Effector memory CD8-positive, alpha-beta T cell (primary cell): ENCODE measurements around the gene COX6A2.
A peak's percentile ranks its signal among the peaks of the same experiment; 100 is the strongest.

Source experiments
- ATAC-seq: fragments of 150-1000 bp; cut with Tn5 transposase; replicated peaks from 2 replicates; pipeline ENCODE4 v1.10.0; 2021; ENCODE audit warnings: mild to moderate bottlenecking, moderate library complexity
- DNase-seq, 3 experiments: peaks; one replicate each; pipeline ENCODE4 v3.0.0; 2021
- H3K27ac Mint-ChIP-seq, 2 donors: one replicate each; pipeline ENCODE4 v1.8.0; 2022; ENCODE audit warnings: mild to moderate bottlenecking in 2 of 2, mixed read lengths in 2 of 2, moderate library complexity in 2 of 2
- H3K27me3 Mint-ChIP-seq, 2 donors: one replicate each; pipeline ENCODE4 v1.8.0; 2022; ENCODE audit warnings: mixed read lengths in 2 of 2
- H3K36me3 Mint-ChIP-seq: one replicate; pipeline ENCODE4 v1.8.0; 2022; ENCODE audit warnings: mild to moderate bottlenecking, moderate library complexity, mixed read lengths; ENCODE audit not compliant: insufficient read depth
- H3K4me1 Mint-ChIP-seq, 2 donors: one replicate each; pipeline ENCODE4 v1.8.0; 2022; ENCODE audit warnings: low read depth in 2 of 2, mixed read lengths in 2 of 2
- H3K4me3 Mint-ChIP-seq, 2 donors: one replicate each; pipeline ENCODE4 v1.8.0; 2022; ENCODE audit warnings: mild to moderate bottlenecking in 2 of 2, mixed read lengths in 2 of 2, moderate library complexity in 2 of 2
- H3K9me3 Mint-ChIP-seq, 2 donors: one replicate each; pipeline ENCODE4 v1.8.0; 2022; ENCODE audit warnings: mixed read lengths in 2 of 2

The COX6A2 gene

GRCh38 chr16:31470615-31471014 lies 42.5 kb upstream of the COX6A2 start:
- no peaks in the 10 kb centered on the region for H3K9me3 Mint-ChIP-seq
- H3K4me1 Mint-ChIP-seq: peaks cover 6 to 13% of the 10 kb centered on the region in 2 donors

GRCh38 chr16:31467858-31468257 lies 39.7 kb upstream of the COX6A2 start:
- peaks cover 24% of the 10 kb centered on the region for H3K36me3 Mint-ChIP-seq
- H3K27me3 Mint-ChIP-seq: peaks cover 13 to 20% of the 10 kb centered on the region in 2 donors
- H3K4me1 Mint-ChIP-seq: peaks cover 6 to 13% of the 10 kb centered on the region in 2 donors
- no peak for DNase-seq
- H3K27ac Mint-ChIP-seq: peak overlapping the region; percentile 16 to 67
- peak overlapping the region in 1 of 2 donors; percentile 29 for H3K4me3 Mint-ChIP-seq
- H3K9me3 Mint-ChIP-seq: no peaks in the 10 kb centered on the region
- ATAC-seq: no peak

More at GRCh38 chr16:31470615-31471014, 42.5 kb upstream of the COX6A2 start:
- Mint-ChIP-seq H3K4me3 (no peak overlapping the region), H3K36me3 (peaks cover 11% of the 10 kb centered on the region), H3K27ac (no peak overlapping the region), H3K27me3 (peaks cover 22 to 29% of the 10 kb centered on the region in 2 donors)
- DNase-seq: no peak
- ATAC-seq: no peak

- DNase-seq: no peak
- Mint-ChIP-seq H3K9me3 (no peaks in the 10 kb centered on the region), H3K4me3 (peak overlapping the region in 1 of 2 donors; percentile 29), H3K27ac (peak overlapping the region; percentile 16 to 67), H3K36me3 (peaks cover 28% of the 10 kb centered on the region), H3K4me1 (peaks cover 2 to 9% of the 10 kb centered on the region in 2 donors), H3K27me3 (peaks cover 7 to 14% of the 10 kb centered on the region in 2 donors)
- no peak for ATAC-seq
These were observed 39.1 kb upstream of the COX6A2 start for GRCh38 chr16:31467151-31467773.

- Mint-ChIP-seq H3K4me3 (no peak overlapping the region), H3K36me3 (peaks cover 31% of the 10 kb centered on the region), H3K27me3 (peaks cover 5 to 8% of the 10 kb centered on the region in 2 donors), H3K27ac (peak overlapping the region in 1 of 2 donors; percentile 67), H3K9me3 (no peaks in the 10 kb centered on the region), H3K4me1 (peaks cover 2 to 11% of the 10 kb centered on the region in 2 donors)
- DNase-seq (no peak), ATAC-seq (no peak)
These were observed 38.3 kb upstream of the COX6A2 start for GRCh38 chr16:31466381-31466841.

- Mint-ChIP-seq H3K4me3 (no peak overlapping the region), H3K4me1 (peaks cover 6 to 16% of the 10 kb centered on the region in 2 donors), H3K27me3 (peaks cover 0 to 3% of the 10 kb centered on the region in 2 donors), H3K27ac (peak overlapping the region; percentile 28 to 67), H3K36me3 (peaks cover 31% of the 10 kb centered on the region), H3K9me3 (no peaks in the 10 kb centered on the region)
- DNase-seq (no peak), ATAC-seq (no peak)
These were observed 37.7 kb upstream of the COX6A2 start for GRCh38 chr16:31465788-31466370.

- no peaks in the 10 kb centered on the region for H3K27me3 Mint-ChIP-seq
- ATAC-seq (no peak), DNase-seq (no peak)
- peaks cover 14 to 25% of the 10 kb centered on the region in 2 donors for H3K4me1 Mint-ChIP-seq
- peaks cover 34% of the 10 kb centered on the region for H3K36me3 Mint-ChIP-seq
- peak overlapping the region in 1 of 2 donors; percentile 65 for H3K27ac Mint-ChIP-seq
- no peak overlapping the region for H3K4me3 Mint-ChIP-seq
- no peaks in the 10 kb centered on the region for H3K9me3 Mint-ChIP-seq
These were observed 36.7 kb upstream of the COX6A2 start for GRCh38 chr16:31464781-31465260.

GRCh38 chr16:31464348-31464769 lies 36.2 kb upstream of the COX6A2 start:
- Mint-ChIP-seq H3K36me3 (peaks cover 38% of the 10 kb centered on the region), H3K27me3 (no peaks in the 10 kb centered on the region), H3K9me3 (no peaks in the 10 kb centered on the region), H3K4me3 (no peak overlapping the region), H3K27ac (no peak overlapping the region), H3K4me1 (peaks cover 15 to 25% of the 10 kb centered on the region in 2 donors)
- ATAC-seq (no peak), DNase-seq (no peak)

- DNase-seq: no peak
- no peak for ATAC-seq
- Mint-ChIP-seq H3K4me3 (no peak overlapping the region), H3K36me3 (peaks cover 43% of the 10 kb centered on the region), H3K27ac (no peak overlapping the region), H3K4me1 (peaks cover 24 to 28% of the 10 kb centered on the region in 2 donors), H3K9me3 (no peaks in the 10 kb centered on the region), H3K27me3 (no peaks in the 10 kb centered on the region)
These were observed 34.0 kb upstream of the COX6A2 start for GRCh38 chr16:31461921-31462804.

GRCh38 chr16:31461201-31461920 lies 33.2 kb upstream of the COX6A2 start:
- H3K4me1 Mint-ChIP-seq: peaks cover 23 to 28% of the 10 kb centered on the region in 2 donors
- no peak overlapping the region for H3K27ac Mint-ChIP-seq
- DNase-seq (no peak), ATAC-seq (no peak)
- H3K9me3 Mint-ChIP-seq: no peaks in the 10 kb centered on the region
- H3K4me3 Mint-ChIP-seq: peak overlapping the region in 1 of 2 donors; percentile 91
- no peaks in the 10 kb centered on the region for H3K27me3 Mint-ChIP-seq
- H3K36me3 Mint-ChIP-seq: peaks cover 43% of the 10 kb centered on the region

GRCh38 chr16:31460582-31461002 lies 32.4 kb upstream of the COX6A2 start:
- ATAC-seq (no peak), DNase-seq (peak in 1 of 3 experiments; percentile 26)
- peaks cover 30 to 34% of the 10 kb centered on the region in 2 donors for H3K4me1 Mint-ChIP-seq
- H3K4me3 Mint-ChIP-seq: peak overlapping the region; percentile 89 to 91
- no peaks in the 10 kb centered on the region for H3K9me3 Mint-ChIP-seq
- peaks cover 41% of the 10 kb centered on the region for H3K36me3 Mint-ChIP-seq
- peak overlapping the region in 1 of 2 donors; percentile 95 for H3K27ac Mint-ChIP-seq
- H3K27me3 Mint-ChIP-seq: no peaks in the 10 kb centered on the region

GRCh38 chr16:31459687-31460581 lies 31.8 kb upstream of the COX6A2 start:
- ATAC-seq (peak; percentile 72), DNase-seq (peak; percentile 99 to 100 (median 100))
- H3K36me3 Mint-ChIP-seq: peaks cover 40% of the 10 kb centered on the region
- H3K27ac Mint-ChIP-seq: peak overlapping the region; percentile 95 to 96
- peak overlapping the region; percentile 89 to 91 for H3K4me3 Mint-ChIP-seq
- H3K4me1 Mint-ChIP-seq: peaks cover 33 to 39% of the 10 kb centered on the region in 2 donors
- no peaks in the 10 kb centered on the region for H3K27me3 Mint-ChIP-seq
- no peaks in the 10 kb centered on the region for H3K9me3 Mint-ChIP-seq
